Keratinocyte (primary cell): Measurements from ENCODE around the gene DYTN. TPM values are rescaled to one million over a fixed set of nuclear protein-coding genes. Genes with fewer than 3 reads are reported as not detected.

Experiments used
- DNase-seq: peaks from one replicate; pipeline ENCODE4 v3.0.0-alpha.2; 2011; ENCODE audit warnings: low read depth, missing footprints, low spot score
- FAIRE-seq: peaks from 2 replicates; lab custom pipeline; 2011; peaks lifted over from hg19 to GRCh38; lab: Jason Lieb, UNC
- H2AFZ ChIP-seq: 2 replicates; pipeline ENCODE4 v1.6.0; 2012; ENCODE audit warnings: low read length, control low read depth, inconsistent platforms; ENCODE audit not compliant: control insufficient read depth
- H3K27ac ChIP-seq: 2 replicates; pipeline ENCODE4 v1.5.1; 2011; ENCODE audit warnings: low read length; ENCODE audit not compliant: control insufficient read depth, insufficient read depth
- H3K27me3 ChIP-seq: 3 replicates; pipeline ENCODE4 v1.6.0; 2011; ENCODE audit warnings: low read length; ENCODE audit not compliant: control insufficient read depth, insufficient read depth; ENCODE audit errors: extremely low read depth
- H3K36me3 ChIP-seq, 2 experiments: 2 replicates in 1 of 2; 3 replicates in 1 of 2; pipeline ENCODE4 v1.5.1; 2011; ENCODE audit warnings: low read length in 2 of 2, mild to moderate bottlenecking in 1 of 2; ENCODE audit not compliant: control insufficient read depth in 2 of 2, insufficient read depth in 2 of 2; ENCODE audit errors: extremely low read depth in 1 of 2
- H3K4me1 ChIP-seq: 3 replicates; pipeline ENCODE4 v1.5.1; 2011; ENCODE audit warnings: low read length; ENCODE audit not compliant: control insufficient read depth, insufficient read depth; ENCODE audit errors: extremely low read depth
- H3K4me2 ChIP-seq: 3 replicates; pipeline ENCODE4 v1.6.0; 2011; ENCODE audit warnings: low read depth, low read length; ENCODE audit not compliant: control insufficient read depth, insufficient read depth; ENCODE audit errors: extremely low read depth
- H3K4me3 ChIP-seq, 3 experiments: fragments of 200-600 bp in 1 of 3; sonication (generic) in 1 of 3; 2 replicates in 2 of 3; 3 replicates in 1 of 3; pipeline ENCODE4 v1.5.1; 2011 to 2016; ENCODE audit warnings: low read length in 3 of 3, mild to moderate bottlenecking in 3 of 3, control low read depth in 2 of 3, inconsistent platforms in 1 of 3, low read depth in 1 of 3, mixed read lengths in 1 of 3, mixed run types in 1 of 3, moderate library complexity in 1 of 3; ENCODE audit not compliant: control insufficient read depth in 2 of 3, insufficient read depth in 2 of 3; ENCODE audit errors: extremely low read depth in 1 of 3
- H3K79me2 ChIP-seq: 2 replicates; pipeline ENCODE4 v1.6.0; 2012; ENCODE audit warnings: low read length; ENCODE audit not compliant: control insufficient read depth, insufficient read depth
- H3K9ac ChIP-seq: 3 replicates; pipeline ENCODE4 v1.6.0; 2011; ENCODE audit warnings: low read length; ENCODE audit not compliant: control insufficient read depth, insufficient read depth; ENCODE audit errors: extremely low read depth
- H3K9me1 ChIP-seq: 3 replicates; pipeline ENCODE4 v1.6.0; 2011; ENCODE audit warnings: low read length; ENCODE audit not compliant: control insufficient read depth, insufficient read depth; ENCODE audit errors: extremely low read depth
- H3K9me3 ChIP-seq: 2 replicates; pipeline ENCODE4 v1.5.1; 2012; ENCODE audit warnings: low read depth, low read length; ENCODE audit not compliant: control insufficient read depth
- H4K20me1 ChIP-seq: 3 replicates; pipeline ENCODE4 v1.6.0; 2011; ENCODE audit warnings: low read length; ENCODE audit not compliant: control insufficient read depth, insufficient read depth; ENCODE audit errors: extremely low read depth
- EZH2 ChIP-seq: IDR thresholded peaks from one replicate; pipeline ENCODE4 v1.6.1; 2012; ENCODE audit warnings: inconsistent platforms, mild to moderate bottlenecking, low read length, moderate library complexity
- dilution Hi-C: fragments of 300-500 bp; cut with MboI; formaldehyde crosslinking; loops from one replicate; pipeline ENCODE4 v1.7.0; 2020; ENCODE audit warnings: low sequenced_read_pairs; ENCODE audit not compliant: extremely low pct_ligation_motif_present
- polyA plus RNA-seq, 5 experiments: library from polyadenylated mRNA; depleted of rRNA in 3 of 5; stranded (reverse) in 3 of 5; stranded (forward) in 1 of 5; unstranded in 1 of 5; fragments of >200 nt; gene quantifications; 1 replicate in 1 of 5; 2 replicates in 3 of 5; 3 replicates in 1 of 5; pipeline versions ENCODE4 v1.2.1 to v1.2.3, GENCODE V29; 2011 to 2012; ENCODE audit warnings: missing spikeins in 2 of 5, low read depth in 1 of 5, low replicate concordance in 1 of 5
- TF ChIP-seq, protein P1 (sequence below), 3 experiments: IDR thresholded peaks in 1 of 3; conservative IDR thresholded peaks in 1 of 3; optimal IDR thresholded peaks in 1 of 3; 2 replicates in 2 of 3; 3 replicates in 1 of 3; pipeline versions ENCODE3 to v1.5.1; 2011; ENCODE audit warnings: low read length in 3 of 3, mild to moderate bottlenecking in 3 of 3, moderate library complexity in 2 of 3, control low read depth in 1 of 3, inconsistent platforms in 1 of 3; ENCODE audit not compliant: insufficient read depth in 2 of 3; ENCODE audit errors: extremely low read depth in 1 of 3

DYTN gene
- polyA plus RNA-seq, 1 donor (not counting 4 experiments of a cell fraction or from before 2014, with no cell fraction given), result not detected

GRCh38 chr2:206707164-206707701, 11.0 kb downstream of the DYTN start:
- H3K4me1 ChIP-seq, result no peaks in the 10 kb centered on the region
- H3K27ac ChIP-seq, result no peak overlapping the region
- H3K9me3 ChIP-seq, result no peaks in the 10 kb centered on the region
- no peak overlapping the region for H2AFZ ChIP-seq
- no peaks in the 10 kb centered on the region for H3K36me3 ChIP-seq
- H3K79me2 ChIP-seq, result no peaks in the 10 kb centered on the region
- dilution Hi-C loops, result no loop called here
- no peak overlapping the region for H3K4me2 ChIP-seq
- no peak overlapping the region for H3K4me3 ChIP-seq
- no peak for TF ChIP-seq EZH2
- TF ChIP-seq, protein P1, sequence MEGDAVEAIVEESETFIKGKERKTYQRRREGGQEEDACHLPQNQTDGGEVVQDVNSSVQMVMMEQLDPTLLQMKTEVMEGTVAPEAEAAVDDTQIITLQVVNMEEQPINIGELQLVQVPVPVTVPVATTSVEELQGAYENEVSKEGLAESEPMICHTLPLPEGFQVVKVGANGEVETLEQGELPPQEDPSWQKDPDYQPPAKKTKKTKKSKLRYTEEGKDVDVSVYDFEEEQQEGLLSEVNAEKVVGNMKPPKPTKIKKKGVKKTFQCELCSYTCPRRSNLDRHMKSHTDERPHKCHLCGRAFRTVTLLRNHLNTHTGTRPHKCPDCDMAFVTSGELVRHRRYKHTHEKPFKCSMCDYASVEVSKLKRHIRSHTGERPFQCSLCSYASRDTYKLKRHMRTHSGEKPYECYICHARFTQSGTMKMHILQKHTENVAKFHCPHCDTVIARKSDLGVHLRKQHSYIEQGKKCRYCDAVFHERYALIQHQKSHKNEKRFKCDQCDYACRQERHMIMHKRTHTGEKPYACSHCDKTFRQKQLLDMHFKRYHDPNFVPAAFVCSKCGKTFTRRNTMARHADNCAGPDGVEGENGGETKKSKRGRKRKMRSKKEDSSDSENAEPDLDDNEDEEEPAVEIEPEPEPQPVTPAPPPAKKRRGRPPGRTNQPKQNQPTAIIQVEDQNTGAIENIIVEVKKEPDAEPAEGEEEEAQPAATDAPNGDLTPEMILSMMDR (optimal IDR thresholded peaks at IDR 0.05 in 1 of 3, IDR thresholded peaks at IDR 0.05 in 1 of 3, conservative IDR thresholded peaks at IDR 0.05 in 1 of 3; ENCODE audit: extremely low read depth in 1 of 3, insufficient read depth in 2 of 3, low read length in 3 of 3), result no peak
- H3K27me3 ChIP-seq, result no peaks in the 10 kb centered on the region
- DNase-seq, result no peak
- H3K9me1 ChIP-seq, result no peaks in the 10 kb centered on the region
- H3K9ac ChIP-seq, result no peak overlapping the region
- FAIRE-seq, result no peak
- H4K20me1 ChIP-seq, result no peaks in the 10 kb centered on the region

DNA sequence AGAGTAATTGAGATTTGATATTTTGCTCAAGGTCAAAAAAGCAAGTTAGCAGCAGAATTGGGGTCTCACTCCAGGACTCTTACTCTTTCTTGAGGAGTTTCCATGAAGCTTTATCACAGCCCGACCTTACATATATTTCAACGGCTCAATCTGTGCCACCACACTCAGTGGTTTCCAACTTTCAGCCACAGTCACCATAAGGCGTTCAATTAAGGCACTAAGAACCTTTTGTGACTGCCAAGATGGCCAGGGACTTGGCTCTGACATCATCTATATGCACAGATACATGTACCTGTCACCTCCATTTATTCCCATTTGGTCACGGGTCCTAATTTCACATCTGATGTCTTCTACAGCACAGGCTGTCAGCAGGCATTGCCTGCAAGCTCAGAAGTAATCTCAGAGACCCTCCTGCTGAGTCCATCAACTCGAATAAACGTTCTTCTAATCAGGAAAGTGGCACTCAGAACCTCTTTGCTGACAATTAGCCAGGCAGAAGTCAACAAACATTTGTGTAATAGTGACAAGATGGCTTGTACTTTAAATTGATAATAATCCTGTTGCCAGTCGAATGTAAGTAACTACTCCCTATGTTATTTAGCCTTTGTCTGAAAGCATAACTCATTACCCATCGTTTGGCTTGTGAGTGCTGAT, 16.1 kb downstream of the DYTN start:
- dilution Hi-C loops, result no loop called here
- Histone ChIP-seq H3K27me3 (peaks cover 4% of the 10 kb centered on the region), H2AFZ (no peak overlapping the region), H3K9ac (no peak overlapping the region), H3K36me3 (no peaks in the 10 kb centered on the region), H3K4me3 (no peak overlapping the region), H3K9me1 (no peaks in the 10 kb centered on the region), H3K4me2 (no peak overlapping the region), H3K27ac (no peak overlapping the region), H3K9me3 (no peaks in the 10 kb centered on the region), H3K4me1 (no peaks in the 10 kb centered on the region), H4K20me1 (no peaks in the 10 kb centered on the region), H3K79me2 (no peaks in the 10 kb centered on the region)
- no peak for DNase-seq
- no peak for FAIRE-seq
- TF ChIP-seq EZH2, result no peak
- TF ChIP-seq, protein P1 (optimal IDR thresholded peaks at IDR 0.05 in 1 of 3, IDR thresholded peaks at IDR 0.05 in 1 of 3, conservative IDR thresholded peaks at IDR 0.05 in 1 of 3; ENCODE audit: extremely low read depth in 1 of 3, insufficient read depth in 2 of 3, low read length in 3 of 3), result no peak
